Smooth muscle cell (in vitro differentiated cells): Measurements from ENCODE around the gene INPP5F. TPM values are rescaled to one million over a fixed set of nuclear protein-coding genes. Genes with fewer than 3 reads are reported as not detected.
"Not testable (repeated sequence)": the region's sequence is repeated elsewhere in the genome, so short reads cannot be mapped to it uniquely, and the experiment has no call there.

Source experiments
- DNase-seq: peaks from one replicate; lab custom pipeline; 2025; ENCODE audit not compliant: unreplicated experiment; lab: John Stamatoyannopoulos, UW
- H2AFZ ChIP-seq: fragments of 200-600 bp; sonication (generic); 2 replicates; pipeline ENCODE4 v1.6.0; 2016; ENCODE audit warnings: antibody characterized with exemption, low read depth, mild to moderate bottlenecking
- H3F3A ChIP-seq: fragments of 200-600 bp; sonication (generic); 2 replicates; pipeline ENCODE4 v1.6.0; 2017; ENCODE audit warnings: antibody characterized with exemption, low read depth
- H3K27ac ChIP-seq: fragments of 200-600 bp; sonication (generic); 2 replicates; pipeline ENCODE4 v1.5.1; 2016; ENCODE audit warnings: low read depth, mild to moderate bottlenecking
- H3K27me3 ChIP-seq: fragments of 200-600 bp; sonication (generic); 2 replicates; pipeline ENCODE4 v1.6.1; 2016; ENCODE audit warnings: low read depth, mild to moderate bottlenecking
- H3K36me3 ChIP-seq: fragments of 200-600 bp; sonication (generic); 2 replicates; pipeline ENCODE4 v1.5.1; 2016; ENCODE audit warnings: low read depth
- H3K4me1 ChIP-seq: fragments of 200-600 bp; sonication (generic); 2 replicates; pipeline ENCODE4 v1.5.1; 2016; ENCODE audit warnings: low read depth
- H3K4me2 ChIP-seq: fragments of 200-600 bp; sonication (generic); 2 replicates; pipeline ENCODE4 v1.6.0; 2016; ENCODE audit warnings: mild to moderate bottlenecking
- H3K4me3 ChIP-seq: fragments of 200-600 bp; sonication (generic); 2 replicates; pipeline ENCODE4 v1.5.1; 2016; ENCODE audit warnings: mild to moderate bottlenecking
- H3K79me2 ChIP-seq: fragments of 200-600 bp; sonication (generic); 2 replicates; pipeline ENCODE4 v1.6.0; 2016; ENCODE audit warnings: low read depth, mild to moderate bottlenecking
- H3K9ac ChIP-seq: fragments of 200-600 bp; sonication (generic); 2 replicates; pipeline ENCODE4 v1.6.0; 2016; ENCODE audit warnings: low read depth
- H3K9me3 ChIP-seq: fragments of 200-600 bp; sonication (generic); replicated peaks from 2 replicates; pipeline ENCODE4 v1.5.1; 2016; ENCODE audit warnings: low read depth
- H4K20me1 ChIP-seq: fragments of 200-600 bp; sonication (generic); 2 replicates; pipeline ENCODE4 v1.6.0; 2016; ENCODE audit warnings: low read depth
- CTCF ChIP-seq: fragments of 200-600 bp; sonication (generic); IDR thresholded peaks from 2 replicates; pipeline ENCODE4 v1.5.1; 2017; ENCODE audit warnings: borderline replicate concordance, mild to moderate bottlenecking, antibody characterized with exemption; ENCODE audit not compliant: insufficient read depth, poor library complexity, severe bottlenecking
- WGBS: methylation state at CpG from one replicate; pipeline ENCODE4 v1.1.7; 2016; ENCODE audit warnings: low lambda C conversion rate; 5-methylcytosine and 5-hydroxymethylcytosine counted together
- polyA plus RNA-seq: library from polyadenylated mRNA; unstranded; fragments of >200 nt; fragmentation: Nextera tagmentation; extraction: Ambion mirVana; gene quantifications from 2 replicates; pipeline ENCODE4 v1.2.1, GENCODE V29; 2016
- total RNA-seq: library from RNA; depleted of rRNA; stranded (reverse); fragments of >200 nt; gene quantifications from 2 replicates; pipeline ENCODE4 v1.2.3, GENCODE V29; 2014

INPP5F gene
- total and polyA plus RNA-seq, 2 experiments from 2014 or later = 15.9 to 106 TPM

- H3K9ac ChIP-seq = no peak overlapping the region
- no peaks in the 10 kb centered on the region for H3K4me1 ChIP-seq
- peaks cover 98% of the 10 kb centered on the region for H3K79me2 ChIP-seq
- H2AFZ ChIP-seq = no peak overlapping the region
- no peaks in the 10 kb centered on the region for H3K27me3 ChIP-seq
- H4K20me1 ChIP-seq = peaks cover 81% of the 10 kb centered on the region
- peaks cover 3% of the 10 kb centered on the region for H3K36me3 ChIP-seq
- no peaks in the 10 kb centered on the region for H3K9me3 ChIP-seq
- H3K4me2 ChIP-seq = no peak overlapping the region
- 100% methylated on average over 1 of the region's 1 CpG for WGBS
- H3F3A ChIP-seq = peaks cover 12% of the 10 kb centered on the region
- H3K4me3 ChIP-seq = no peak overlapping the region
- H3K27ac ChIP-seq = no peak overlapping the region
- DNase-seq = no peak
- TF ChIP-seq CTCF = no peak
These were observed 136.7 kb downstream of the INPP5F start for GRCh38 chr10:119862524-119862923.

GRCh38 chr10:119863951-119864565, 138.2 kb downstream of the INPP5F start:
- Histone ChIP-seq H4K20me1 (peaks cover 92% of the 10 kb centered on the region), H3K27ac (no peak overlapping the region), H3K9ac (no peak overlapping the region), H3K4me1 (no peaks in the 10 kb centered on the region), H3K4me3 (no peak overlapping the region), H3K4me2 (no peak overlapping the region), H3K36me3 (no peaks in the 10 kb centered on the region), H3K27me3 (no peaks in the 10 kb centered on the region), H3F3A (peaks cover 12% of the 10 kb centered on the region), H3K79me2 (peaks cover 98% of the 10 kb centered on the region), H3K9me3 (no peaks in the 10 kb centered on the region), H2AFZ (no peak overlapping the region)
- no peak for TF ChIP-seq CTCF
- DNase-seq = no peak
- 70% methylated on average over 4 of the region's 4 CpGs for WGBS

- no peak overlapping the region for H3K9ac ChIP-seq
- no peak overlapping the region for H3K27ac ChIP-seq
- no peak overlapping the region for H3K4me3 ChIP-seq
- no peaks in the 10 kb centered on the region for H3K36me3 ChIP-seq
- H3K4me2 ChIP-seq = no peak overlapping the region
- no peak for DNase-seq
- H3K9me3 ChIP-seq = no peaks in the 10 kb centered on the region
- peaks cover 6% of the 10 kb centered on the region for H3K4me1 ChIP-seq
- 88% methylated on average over 6 of the region's 6 CpGs for WGBS
- H3K79me2 ChIP-seq = peaks cover 99% of the 10 kb centered on the region
- no peak for TF ChIP-seq CTCF
- H4K20me1 ChIP-seq = peaks cover 92% of the 10 kb centered on the region
- H3F3A ChIP-seq = peaks cover under 1% of the 10 kb centered on the region
- H2AFZ ChIP-seq = no peak overlapping the region
- no peaks in the 10 kb centered on the region for H3K27me3 ChIP-seq
These were observed 139.9 kb downstream of the INPP5F start for GRCh38 chr10:119865699-119866240.

- no peaks in the 10 kb centered on the region for H3K27me3 ChIP-seq
- peaks cover 90% of the 10 kb centered on the region for H4K20me1 ChIP-seq
- DNase-seq = no peak
- peaks cover 13% of the 10 kb centered on the region for H3K4me1 ChIP-seq
- H3K36me3 ChIP-seq = no peaks in the 10 kb centered on the region
- H3F3A ChIP-seq = no peaks in the 10 kb centered on the region
- no peak overlapping the region for H3K9ac ChIP-seq
- H3K9me3 ChIP-seq = no peaks in the 10 kb centered on the region
- no peak overlapping the region for H3K27ac ChIP-seq
- H3K79me2 ChIP-seq = peaks cover 98% of the 10 kb centered on the region
- H2AFZ ChIP-seq = no peak overlapping the region
- no peak overlapping the region for H3K4me2 ChIP-seq
- WGBS = 96% methylated on average over 7 of the region's 7 CpGs
- no peak for TF ChIP-seq CTCF
- no peak overlapping the region for H3K4me3 ChIP-seq
These were observed 141.5 kb downstream of the INPP5F start for GRCh38 chr10:119867317-119867716.

- H3K4me2 ChIP-seq, H3K4me3 ChIP-seq, H2AFZ ChIP-seq: not testable (repeated sequence)
These were observed 143.5 kb downstream of the INPP5F start for GRCh38 chr10:119869398-119869797.

More at GRCh38 chr10:119869398-119869797, 143.5 kb downstream of the INPP5F start:
- not testable (repeated sequence) for H3K36me3 ChIP-seq, H3K9me3 ChIP-seq, H3K27me3 ChIP-seq, H3K9ac ChIP-seq, H3K27ac ChIP-seq, DNase-seq, H3F3A ChIP-seq
- H4K20me1 ChIP-seq = peaks cover 73% of the 10 kb centered on the region
- peaks cover 16% of the 10 kb centered on the region for H3K4me1 ChIP-seq
- peaks cover 78% of the 10 kb centered on the region for H3K79me2 ChIP-seq
- WGBS = 97% methylated on average over 4 of the region's 4 CpGs
